Panc1 (cell line): ENCODE results near the gene CDK5R1. TPM values are rescaled to one million over a fixed set of nuclear protein-coding genes. Genes with fewer than 3 reads are reported as not detected.

Source experiments
- ATAC-seq: fragments of 200-7000 bp; cut with Tn5 transposase; 2 replicates; pipeline ENCODE4 v1.9.1; 2020; ENCODE audit warnings: mild to moderate bottlenecking, moderate library complexity
- BruUV-seq: library from RNA; stranded (reverse); fragments of 400-500 nt; replicated peaks from 2 replicates; lab custom pipeline; 2021; lab: Mats Ljungman, UMichigan
- CTCF ChIA-PET: fragments of 300-600 bp; sonication (Branson Sonifier 250); formaldehyde crosslinking; loops from one replicate; lab custom pipeline; 2022; ENCODE audit warnings: antibody characterized with exemption; lab: Charles Lee
- POLR2A ChIA-PET: fragments of 300-600 bp; sonication (Branson Sonifier 250); formaldehyde crosslinking; loops from one replicate; lab custom pipeline; 2022; ENCODE audit warnings: antibody characterized with exemption; lab: Charles Lee
- DNase-seq: peaks from one replicate; pipeline ENCODE4 v3.0.0-alpha.2; 2010; ENCODE audit warnings: low read depth, low spot score
- H3K27ac ChIP-seq: 2 replicates; pipeline ENCODE4 v1.5.1; 2011; ENCODE audit warnings: mild to moderate bottlenecking, low read length, inconsistent platforms
- H3K27me3 ChIP-seq: fragments of 200-500 bp; sonication (Bioruptor generic); 2 replicates; pipeline ENCODE4 v1.6.0; 2014; ENCODE audit warnings: low read length, inconsistent platforms; ENCODE audit not compliant: control insufficient read depth, insufficient read depth
- H3K36me3 ChIP-seq: fragments of 200-500 bp; sonication (Bioruptor generic); 2 replicates; pipeline ENCODE4 v1.5.1; 2014; ENCODE audit warnings: inconsistent platforms, mild to moderate bottlenecking, low read length, moderate library complexity; ENCODE audit not compliant: control insufficient read depth, insufficient read depth
- H3K4me1 ChIP-seq: 2 replicates; pipeline ENCODE4 v1.5.1; 2011; ENCODE audit warnings: inconsistent platforms, mild to moderate bottlenecking, low read length, moderate library complexity; ENCODE audit not compliant: control insufficient read depth, insufficient read depth
- H3K4me3 ChIP-seq, 2 experiments: 2 replicates each; pipeline ENCODE4 v1.5.1; 2011 to 2012; ENCODE audit warnings: low read depth in 2 of 2, low read length in 2 of 2, mild to moderate bottlenecking in 2 of 2, inconsistent platforms in 1 of 2, moderate library complexity in 1 of 2
- H3K9me3 ChIP-seq: fragments of 200-500 bp; sonication (Bioruptor generic); 2 replicates; pipeline ENCODE4 v1.5.1; 2014; ENCODE audit warnings: low read depth, mild to moderate bottlenecking, inconsistent platforms, low read length, moderate library complexity; ENCODE audit not compliant: control insufficient read depth, insufficient read depth
- CTCF ChIP-seq: fragments of 450-650 bp; IDR thresholded peaks from 2 replicates; pipeline ENCODE4 v1.5.1; 2017; ENCODE audit warnings: mild to moderate bottlenecking
- POLR2AphosphoS5 ChIP-seq: IDR thresholded peaks from 2 replicates; pipeline ENCODE4 v1.6.1; 2012; ENCODE audit warnings: mild to moderate bottlenecking, low read depth, low read length, moderate library complexity
- REST ChIP-seq, 2 experiments: IDR thresholded peaks; 2 replicates each; pipeline ENCODE4 v1.6.1; 2011 to 2012; ENCODE audit warnings: low read depth in 2 of 2, control low read depth in 1 of 2, low read length in 1 of 2, mild to moderate bottlenecking in 1 of 2, moderate library complexity in 1 of 2; ENCODE audit not compliant: insufficient read depth in 1 of 2
- SIN3A ChIP-seq: IDR thresholded peaks from 2 replicates; pipeline ENCODE4 v1.6.1; 2012; ENCODE audit warnings: low read depth, mild to moderate bottlenecking, low read length, moderate library complexity, borderline replicate concordance; ENCODE audit not compliant: insufficient read depth
- TCF7L2 ChIP-seq: IDR thresholded peaks from 2 replicates; pipeline ENCODE4 v1.6.1; 2011; ENCODE audit warnings: mild to moderate bottlenecking, low read depth, low read length, inconsistent platforms
- in situ Hi-C: cut with HindIII; loops from 2 replicates; pipeline ENCODE4 v1.10.0; 2016; ENCODE audit warnings: low sequenced_read_pairs, low pct_unique_long_range_greater_than_20kb
- intact Hi-C: fragments of 100-400 bp; cut with micrococcal nuclease; formaldehyde crosslinking; loops from one replicate; pipeline ENCODE4 v1.10.0; 2022; ENCODE audit not compliant: unreplicated experiment
- total RNA-seq: library from RNA; stranded (reverse); gene quantifications from one replicate; pipeline ENCODE4 v1.2.1, GENCODE V29; 2021; ENCODE audit not compliant: unreplicated experiment

Gene CDK5R1
- total RNA-seq, 1 experiment from 2014 or later: 7.9 TPM

DNA sequence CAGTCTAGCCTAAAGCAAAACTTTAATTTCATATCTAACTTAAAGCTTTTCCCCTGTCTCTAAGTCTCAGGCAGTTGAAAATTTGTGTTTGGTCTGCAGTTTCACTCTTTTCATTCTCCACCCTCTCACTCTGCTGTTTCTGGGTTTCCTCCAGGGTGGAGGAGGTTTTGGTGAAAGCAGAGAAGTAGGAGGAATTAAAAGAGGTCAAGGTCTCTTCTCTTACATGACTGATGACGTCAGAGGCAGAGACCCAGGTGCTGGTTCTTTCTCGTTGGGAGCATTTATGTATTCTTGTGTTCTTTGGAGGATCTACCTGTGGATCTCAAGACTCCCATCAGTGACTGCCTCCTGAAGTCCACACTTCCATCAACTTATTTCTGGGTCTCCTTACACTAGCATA lies 44.9 kb upstream of the CDK5R1 start:
- no peaks in the 10 kb centered on the region for H3K27me3 ChIP-seq
- ChIA-PET CTCF (no interaction called here), POLR2A (no interaction called here)
- BruUV-seq: no TSS peak
- H3K4me3 ChIP-seq: no peak overlapping the region
- no peak for ATAC-seq
- peaks cover 11% of the 10 kb centered on the region for H3K4me1 ChIP-seq
- H3K27ac ChIP-seq: no peak overlapping the region
- intact Hi-C loops: no loop called here
- H3K36me3 ChIP-seq: peaks cover 11% of the 10 kb centered on the region
- DNase-seq: no peak
- H3K9me3 ChIP-seq: no peaks in the 10 kb centered on the region
- in situ Hi-C loops: no loop called here
- TF ChIP-seq CTCF: no peak
- TF ChIP-seq REST (IDR thresholded peaks at IDR 0.05; ENCODE audit: insufficient read depth in 1 of 2, low read depth in 2 of 2, low read length in 1 of 2): no peak
- no peak for TF ChIP-seq SIN3A
- no peak for TF ChIP-seq TCF7L2
- TF ChIP-seq POLR2AphosphoS5: no peak

DNA sequence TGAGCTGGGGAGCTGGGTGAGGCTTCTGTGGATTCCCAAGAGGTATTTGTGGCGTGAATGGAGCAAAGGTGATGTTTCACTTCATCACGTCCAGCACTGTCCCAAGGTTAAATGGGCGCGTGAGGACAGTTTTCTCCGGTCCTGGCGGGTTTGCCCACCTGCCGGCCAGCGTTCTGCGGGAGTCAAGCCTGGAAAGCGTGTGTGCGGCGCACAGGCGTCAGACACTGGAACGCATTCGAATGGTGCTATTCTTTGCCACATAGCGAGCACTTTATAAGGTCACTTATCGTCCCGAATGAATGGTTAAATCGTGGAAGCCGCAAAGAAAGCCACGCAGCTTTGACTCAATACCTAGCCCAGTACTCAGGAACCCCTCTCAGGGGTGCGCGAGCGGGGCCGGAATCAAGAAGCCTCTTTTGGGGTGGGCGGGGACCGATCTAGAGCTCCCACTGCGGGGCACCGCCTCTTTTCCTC lies 42.9 kb upstream of the CDK5R1 start:
- Histone ChIP-seq H3K27ac (no peak overlapping the region; the same call in 1 of the 2 replicates), H3K4me3 (peak overlapping the region; percentile 64 to 99), H3K4me1 (peaks cover 13% of the 10 kb centered on the region), H3K36me3 (peaks cover 23% of the 10 kb centered on the region), H3K9me3 (no peaks in the 10 kb centered on the region), H3K27me3 (no peaks in the 10 kb centered on the region)
- in situ Hi-C loops: no loop called here
- intact Hi-C loops: no loop called here
- no TSS peak for BruUV-seq
- POLR2A ChIA-PET: interaction anchor here (1.1 kb wide), 1 partner anchor 93 kb away, joined by 6 read pairs; no protein-coding TSS in a partner anchor
- DNase-seq: no peak
- ATAC-seq: peak; percentile 40
- CTCF ChIA-PET: interaction anchor here (0.7 to 1.2 kb wide), 5 partner anchors 10 to 466 kb away, joined by 3 to 4 read pairs (median 4); no protein-coding TSS in a partner anchor
- TF ChIP-seq REST (IDR thresholded peaks at IDR 0.05; ENCODE audit: insufficient read depth in 1 of 2, low read depth in 2 of 2, low read length in 1 of 2) (no peak), POLR2AphosphoS5 (no peak), SIN3A (no peak), TCF7L2 (no peak), CTCF (no peak)
